Measurements from ENCODE around the gene KCNE1. TPM values are rescaled to one million over a fixed set of nuclear protein-coding genes. Genes with fewer than 3 reads are reported as not detected.

The KCNE1 gene
- polyA plus RNA-seq, 2 of the 4 experiments (the other 2 are of a cell fraction) = 0.17 TPM; not detected in 1

DNA sequence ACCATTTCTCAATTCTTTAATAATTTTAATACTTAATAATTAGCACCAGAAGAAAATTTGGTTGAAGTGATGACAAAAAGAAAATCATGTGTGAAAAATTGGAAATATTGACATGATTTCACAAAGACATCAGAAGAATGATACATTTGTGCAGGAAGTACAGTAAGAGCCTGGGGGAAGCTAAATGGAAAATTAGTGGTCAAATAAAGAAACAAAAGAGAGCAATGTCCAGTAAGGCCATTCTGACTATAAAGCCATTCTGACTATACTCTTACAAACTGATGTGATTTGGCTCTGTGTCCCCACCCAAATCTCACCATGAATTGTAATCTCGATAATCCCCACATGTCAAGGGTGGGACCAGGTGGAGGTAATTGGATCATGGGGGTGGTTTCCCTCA, 48.6 kb upstream of the KCNE1 start:
- no peak for DNase-seq (ENCODE audit: low read depth in 1 of 2, low spot score in 1 of 2)
- Histone ChIP-seq H3K9me3 (no peaks in the 10 kb centered on the region), H3K4me1 (no peaks in the 10 kb centered on the region), H3K27ac (no peak overlapping the region), H3K4me2 (no peak overlapping the region), H3K4me3 (no peak overlapping the region)
- CTCF ChIA-PET = no interaction called here
- TF ChIP-seq CEBPB (IDR thresholded peaks at IDR 0.05) (no peak), NR3C1 (IDR thresholded peaks at IDR 0.05) (no peak), KDM5A (IDR thresholded peaks at IDR 0.05) (no peak), ZFP36 (IDR thresholded peaks at IDR 0.05; ENCODE audit: borderline replicate concordance, partially characterized antibody) (no peak), SREBF2 (IDR thresholded peaks at IDR 0.05) (no peak), EHMT2 (IDR thresholded peaks at IDR 0.05; ENCODE audit: low read depth) (no peak), EP300 (IDR thresholded peaks at IDR 0.05) (no peak), HOXA7 (CRISPR knock-in tag; IDR thresholded peaks at IDR 0.05) (no peak), FOXS1 (CRISPR knock-in tag; IDR thresholded peaks at IDR 0.05) (no peak), MAFK (IDR thresholded peaks at IDR 0.05; ENCODE audit: partially characterized antibody) (no peak), EHF (CRISPR knock-in tag; IDR thresholded peaks at IDR 0.05) (no peak), FOSL2 (IDR thresholded peaks at IDR 0.05) (no peak), FOSL2 (CRISPR knock-in tag; IDR thresholded peaks at IDR 0.05) (no peak)
- FAIRE-seq = no peak
- no peak for ATAC-seq
- POLR2A ChIA-PET = no interaction called here
- WGBS (ENCODE audit: missing lambda C conversion rate) = 0% methylated on average over 1 of the region's 1 CpG

DNA sequence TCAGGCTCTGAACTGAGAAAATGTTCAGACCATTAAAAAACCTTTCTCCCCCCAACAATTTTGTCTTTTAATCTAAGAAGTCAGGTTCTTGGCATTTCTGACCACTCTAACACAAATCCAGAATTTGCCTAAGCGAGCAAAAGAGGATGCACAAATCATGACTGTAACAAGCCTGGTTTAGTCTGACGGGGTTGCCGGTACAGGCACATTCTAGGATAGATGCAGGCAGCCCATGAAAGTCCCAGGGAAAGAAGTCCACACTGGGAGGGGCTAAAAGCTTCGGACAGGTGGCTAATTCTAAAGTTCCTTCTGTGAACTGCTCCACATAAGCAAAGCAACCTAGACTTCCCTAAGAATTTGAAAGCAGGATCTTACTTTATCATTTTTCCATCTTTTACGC, 48.0 kb upstream of the KCNE1 start:
- H3K4me3 ChIP-seq = no peak overlapping the region
- TF ChIP-seq EHMT2 (IDR thresholded peaks at IDR 0.05; ENCODE audit: low read depth) (no peak), EP300 (IDR thresholded peaks at IDR 0.05) (no peak), PHF8 (IDR thresholded peaks at IDR 0.05; ENCODE audit: borderline replicate concordance, low read depth) (no peak), KDM1A (IDR thresholded peaks at IDR 0.05; ENCODE audit: low read depth) (no peak), EHF (CRISPR knock-in tag; IDR thresholded peaks at IDR 0.05) (no peak), RAD21 (conservative IDR thresholded peaks at IDR 0.05 in 1 of 2, IDR thresholded peaks at IDR 0.05 in 1 of 2) (no peak), FOSB (CRISPR knock-in tag; IDR thresholded peaks at IDR 0.05) (no peak), JUNB (IDR thresholded peaks at IDR 0.05) (no peak), ZC3H11A (IDR thresholded peaks at IDR 0.05) (no peak), CHD2 (IDR thresholded peaks at IDR 0.05; ENCODE audit: low read length, partially characterized antibody) (no peak), RFX5 (IDR thresholded peaks at IDR 0.05) (no peak), SMC3 (IDR thresholded peaks at IDR 0.05) (no peak), POLR2A (IDR thresholded peaks at IDR 0.05; ENCODE audit: low read length) (no peak), HEYL (CRISPR knock-in tag; IDR thresholded peaks at IDR 0.05) (no peak), RCOR1 (IDR thresholded peaks at IDR 0.05; ENCODE audit: low read depth, low read length) (no peak)
- TF ChIP-seq, protein P1, sequence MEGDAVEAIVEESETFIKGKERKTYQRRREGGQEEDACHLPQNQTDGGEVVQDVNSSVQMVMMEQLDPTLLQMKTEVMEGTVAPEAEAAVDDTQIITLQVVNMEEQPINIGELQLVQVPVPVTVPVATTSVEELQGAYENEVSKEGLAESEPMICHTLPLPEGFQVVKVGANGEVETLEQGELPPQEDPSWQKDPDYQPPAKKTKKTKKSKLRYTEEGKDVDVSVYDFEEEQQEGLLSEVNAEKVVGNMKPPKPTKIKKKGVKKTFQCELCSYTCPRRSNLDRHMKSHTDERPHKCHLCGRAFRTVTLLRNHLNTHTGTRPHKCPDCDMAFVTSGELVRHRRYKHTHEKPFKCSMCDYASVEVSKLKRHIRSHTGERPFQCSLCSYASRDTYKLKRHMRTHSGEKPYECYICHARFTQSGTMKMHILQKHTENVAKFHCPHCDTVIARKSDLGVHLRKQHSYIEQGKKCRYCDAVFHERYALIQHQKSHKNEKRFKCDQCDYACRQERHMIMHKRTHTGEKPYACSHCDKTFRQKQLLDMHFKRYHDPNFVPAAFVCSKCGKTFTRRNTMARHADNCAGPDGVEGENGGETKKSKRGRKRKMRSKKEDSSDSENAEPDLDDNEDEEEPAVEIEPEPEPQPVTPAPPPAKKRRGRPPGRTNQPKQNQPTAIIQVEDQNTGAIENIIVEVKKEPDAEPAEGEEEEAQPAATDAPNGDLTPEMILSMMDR (IDR thresholded peaks at IDR 0.05) = no peak
- TF ChIP-seq, protein P2, sequence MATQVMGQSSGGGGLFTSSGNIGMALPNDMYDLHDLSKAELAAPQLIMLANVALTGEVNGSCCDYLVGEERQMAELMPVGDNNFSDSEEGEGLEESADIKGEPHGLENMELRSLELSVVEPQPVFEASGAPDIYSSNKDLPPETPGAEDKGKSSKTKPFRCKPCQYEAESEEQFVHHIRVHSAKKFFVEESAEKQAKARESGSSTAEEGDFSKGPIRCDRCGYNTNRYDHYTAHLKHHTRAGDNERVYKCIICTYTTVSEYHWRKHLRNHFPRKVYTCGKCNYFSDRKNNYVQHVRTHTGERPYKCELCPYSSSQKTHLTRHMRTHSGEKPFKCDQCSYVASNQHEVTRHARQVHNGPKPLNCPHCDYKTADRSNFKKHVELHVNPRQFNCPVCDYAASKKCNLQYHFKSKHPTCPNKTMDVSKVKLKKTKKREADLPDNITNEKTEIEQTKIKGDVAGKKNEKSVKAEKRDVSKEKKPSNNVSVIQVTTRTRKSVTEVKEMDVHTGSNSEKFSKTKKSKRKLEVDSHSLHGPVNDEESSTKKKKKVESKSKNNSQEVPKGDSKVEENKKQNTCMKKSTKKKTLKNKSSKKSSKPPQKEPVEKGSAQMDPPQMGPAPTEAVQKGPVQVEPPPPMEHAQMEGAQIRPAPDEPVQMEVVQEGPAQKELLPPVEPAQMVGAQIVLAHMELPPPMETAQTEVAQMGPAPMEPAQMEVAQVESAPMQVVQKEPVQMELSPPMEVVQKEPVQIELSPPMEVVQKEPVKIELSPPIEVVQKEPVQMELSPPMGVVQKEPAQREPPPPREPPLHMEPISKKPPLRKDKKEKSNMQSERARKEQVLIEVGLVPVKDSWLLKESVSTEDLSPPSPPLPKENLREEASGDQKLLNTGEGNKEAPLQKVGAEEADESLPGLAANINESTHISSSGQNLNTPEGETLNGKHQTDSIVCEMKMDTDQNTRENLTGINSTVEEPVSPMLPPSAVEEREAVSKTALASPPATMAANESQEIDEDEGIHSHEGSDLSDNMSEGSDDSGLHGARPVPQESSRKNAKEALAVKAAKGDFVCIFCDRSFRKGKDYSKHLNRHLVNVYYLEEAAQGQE (IDR thresholded peaks at IDR 0.05) = no peak
- TF ChIP-seq, protein P3, sequence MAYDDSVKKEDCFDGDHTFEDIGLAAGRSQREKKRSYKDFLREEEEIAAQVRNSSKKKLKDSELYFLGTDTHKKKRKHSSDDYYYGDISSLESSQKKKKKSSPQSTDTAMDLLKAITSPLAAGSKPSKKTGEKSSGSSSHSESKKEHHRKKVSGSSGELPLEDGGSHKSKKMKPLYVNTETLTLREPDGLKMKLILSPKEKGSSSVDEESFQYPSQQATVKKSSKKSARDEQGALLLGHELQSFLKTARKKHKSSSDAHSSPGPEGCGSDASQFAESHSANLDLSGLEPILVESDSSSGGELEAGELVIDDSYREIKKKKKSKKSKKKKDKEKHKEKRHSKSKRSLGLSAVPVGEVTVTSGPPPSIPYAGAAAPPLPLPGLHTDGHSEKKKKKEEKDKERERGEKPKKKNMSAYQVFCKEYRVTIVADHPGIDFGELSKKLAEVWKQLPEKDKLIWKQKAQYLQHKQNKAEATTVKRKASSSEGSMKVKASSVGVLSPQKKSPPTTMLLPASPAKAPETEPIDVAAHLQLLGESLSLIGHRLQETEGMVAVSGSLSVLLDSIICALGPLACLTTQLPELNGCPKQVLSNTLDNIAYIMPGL (CRISPR knock-in tag; IDR thresholded peaks at IDR 0.05; ENCODE audit: borderline replicate concordance) = no peak
- TF ChIP-seq, protein P4, sequence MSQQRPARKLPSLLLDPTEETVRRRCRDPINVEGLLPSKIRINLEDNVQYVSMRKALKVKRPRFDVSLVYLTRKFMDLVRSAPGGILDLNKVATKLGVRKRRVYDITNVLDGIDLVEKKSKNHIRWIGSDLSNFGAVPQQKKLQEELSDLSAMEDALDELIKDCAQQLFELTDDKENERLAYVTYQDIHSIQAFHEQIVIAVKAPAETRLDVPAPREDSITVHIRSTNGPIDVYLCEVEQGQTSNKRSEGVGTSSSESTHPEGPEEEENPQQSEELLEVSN (IDR thresholded peaks at IDR 0.05; ENCODE audit: borderline replicate concordance, low read depth) = no peak
- WGBS (ENCODE audit: missing lambda C conversion rate) = 82% methylated on average over 5 of the region's 5 CpGs
- FAIRE-seq (no peak), ATAC-seq (no peak), DNase-seq (ENCODE audit: low read depth in 1 of 2, low spot score in 1 of 2) (no peak)
- no peaks in the 10 kb centered on the region for H3K4me1 ChIP-seq
- no peak overlapping the region for H3K27ac ChIP-seq
- ChIA-PET CTCF (no interaction called here), POLR2A (no interaction called here)
- no peak overlapping the region for H3K4me2 ChIP-seq
- no peaks in the 10 kb centered on the region for H3K9me3 ChIP-seq

All from A549 (cell line).